ENCODE results near the gene CHMP4A.
"Not testable (repeated sequence)": the region's sequence is repeated elsewhere in the genome, so short reads cannot be mapped to it uniquely, and the experiment has no call there.

CHMP4A gene

GRCh38 chr14:24207625-24208024 lies 5.7 kb downstream of the CHMP4A start:
- no peak overlapping the region for H3K4me3 ChIP-seq (ENCODE audit: low read depth, low read length)
- in situ Hi-C loops (cut with HindIII; ENCODE audit: low sequenced_read_pairs): no loop called here
- TF ChIP-seq CTCF (IDR thresholded peaks at IDR 0.05; ENCODE audit: low read depth, low read length): no peak

GRCh38 chr14:24207104-24207551 lies 6.2 kb downstream of the CHMP4A start:
- H3K4me3 ChIP-seq (ENCODE audit: low read depth, low read length): no peak overlapping the region
- TF ChIP-seq CTCF (IDR thresholded peaks at IDR 0.05; ENCODE audit: low read depth, low read length): no peak
- DNase-seq (ENCODE audit: low read depth, low spot score): no peak
- in situ Hi-C loops (cut with HindIII; ENCODE audit: low sequenced_read_pairs): no loop called here

More at GRCh38 chr14:24207625-24208024, 5.7 kb downstream of the CHMP4A start:
- no peak for DNase-seq (ENCODE audit: low read depth, low spot score)

- in situ Hi-C loops (cut with HindIII; ENCODE audit: low sequenced_read_pairs): no loop called here
- no peak overlapping the region for H3K4me3 ChIP-seq (ENCODE audit: low read depth, low read length)
- TF ChIP-seq CTCF (IDR thresholded peaks at IDR 0.05; ENCODE audit: low read depth, low read length): no peak
- no peak for DNase-seq (ENCODE audit: low read depth, low spot score)
Measured at GRCh38 chr14:24206260-24207103, 6.8 kb downstream of the CHMP4A start.

- no peak for DNase-seq (ENCODE audit: low read depth, low spot score)
- H3K4me3 ChIP-seq (ENCODE audit: low read depth, low read length): no peak overlapping the region
- TF ChIP-seq CTCF (IDR thresholded peaks at IDR 0.05; ENCODE audit: low read depth, low read length): no peak
- in situ Hi-C loops (cut with HindIII; ENCODE audit: low sequenced_read_pairs): no loop called here
Measured at GRCh38 chr14:24204163-24205146, 8.8 kb downstream of the CHMP4A start.

- DNase-seq (ENCODE audit: low read depth, low spot score); in situ Hi-C loops (cut with HindIII; ENCODE audit: low sequenced_read_pairs); H3K4me3 ChIP-seq (ENCODE audit: low read depth, low read length): not testable (repeated sequence)
Measured at GRCh38 chr14:24203249-24203886, 9.9 kb downstream of the CHMP4A start.

GRCh38 chr14:24202538-24202937 lies 10.8 kb downstream of the CHMP4A start:
- DNase-seq (ENCODE audit: low read depth, low spot score); in situ Hi-C loops (cut with HindIII; ENCODE audit: low sequenced_read_pairs); H3K4me3 ChIP-seq (ENCODE audit: low read depth, low read length): not testable (repeated sequence)

GRCh38 chr14:24198814-24199524 lies 14.3 kb downstream of the CHMP4A start:
- TF ChIP-seq CTCF (IDR thresholded peaks at IDR 0.05; ENCODE audit: low read depth, low read length): no peak
- in situ Hi-C loops (cut with HindIII; ENCODE audit: low sequenced_read_pairs): no loop called here
- no peak overlapping the region for H3K4me3 ChIP-seq (ENCODE audit: low read depth, low read length)
- no peak for DNase-seq (ENCODE audit: low read depth, low spot score)
